ENCODE measurements around the gene RASGRP1.

- TF ChIP-seq CTCF (IDR thresholded peaks at IDR 0.05 in 8 of 11, conservative IDR thresholded peaks at IDR 0.05 in 3 of 11): no peak
- TF ChIP-seq POLR2A (IDR thresholded peaks at IDR 0.05): no peak
These were observed 31.9 kb downstream of the RASGRP1 start for GRCh38 chr15:38532728-38533127.
